HG03135 (cell line): ENCODE measurements around the gene GPR75.
"Not testable (repeated sequence)": the region's sequence is repeated elsewhere in the genome, so short reads cannot be mapped to it uniquely, and the experiment has no call there.

Experiments used
- ATAC-seq: cut with Tn5 transposase; IDR thresholded peaks from one replicate; pipeline ENCODE4 v1.9.1; 2021; ENCODE audit warnings: mild to moderate bottlenecking, moderate library complexity; ENCODE audit not compliant: unreplicated experiment

The GPR75 gene

DNA sequence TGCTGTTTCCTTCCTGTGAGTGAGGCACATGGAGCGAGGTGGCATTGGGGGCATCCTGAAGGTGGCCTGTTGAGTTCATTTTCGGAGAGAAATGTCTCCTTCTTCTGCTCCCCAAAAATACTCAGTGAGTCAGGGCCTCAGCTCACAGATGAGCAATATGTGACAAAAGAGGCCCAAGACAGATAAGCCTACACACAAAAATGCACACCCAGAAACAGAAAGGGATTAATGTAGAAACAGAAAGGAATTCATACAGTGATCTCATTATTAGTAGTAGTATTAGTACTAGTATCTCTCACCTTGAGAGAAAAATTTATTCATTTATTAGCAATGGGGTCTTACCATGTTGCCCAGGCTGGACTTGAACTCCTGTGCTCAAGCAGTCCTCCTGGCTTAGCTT, 5.1 kb downstream of the GPR75 start:
- ATAC-seq, result no peak

DNA sequence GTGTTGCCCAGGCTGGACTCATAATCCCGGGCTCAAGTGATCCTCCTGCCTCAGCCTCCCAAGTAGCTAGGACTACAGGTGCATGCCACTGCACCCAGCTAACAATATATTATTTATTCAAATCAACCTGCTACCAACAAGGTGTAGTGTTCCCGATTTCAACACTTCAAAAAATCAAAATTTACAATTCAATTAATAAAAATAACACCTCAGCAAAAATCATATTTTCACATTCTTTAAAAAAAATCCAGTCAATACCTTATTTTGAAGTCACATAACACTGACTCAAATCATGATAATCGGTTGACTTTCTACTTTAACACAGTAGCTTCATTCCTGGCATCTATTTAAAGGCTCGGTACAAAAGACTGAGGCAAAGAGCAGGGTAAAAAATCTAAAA, 7.2 kb downstream of the GPR75 start:
- ATAC-seq, result no peak

DNA sequence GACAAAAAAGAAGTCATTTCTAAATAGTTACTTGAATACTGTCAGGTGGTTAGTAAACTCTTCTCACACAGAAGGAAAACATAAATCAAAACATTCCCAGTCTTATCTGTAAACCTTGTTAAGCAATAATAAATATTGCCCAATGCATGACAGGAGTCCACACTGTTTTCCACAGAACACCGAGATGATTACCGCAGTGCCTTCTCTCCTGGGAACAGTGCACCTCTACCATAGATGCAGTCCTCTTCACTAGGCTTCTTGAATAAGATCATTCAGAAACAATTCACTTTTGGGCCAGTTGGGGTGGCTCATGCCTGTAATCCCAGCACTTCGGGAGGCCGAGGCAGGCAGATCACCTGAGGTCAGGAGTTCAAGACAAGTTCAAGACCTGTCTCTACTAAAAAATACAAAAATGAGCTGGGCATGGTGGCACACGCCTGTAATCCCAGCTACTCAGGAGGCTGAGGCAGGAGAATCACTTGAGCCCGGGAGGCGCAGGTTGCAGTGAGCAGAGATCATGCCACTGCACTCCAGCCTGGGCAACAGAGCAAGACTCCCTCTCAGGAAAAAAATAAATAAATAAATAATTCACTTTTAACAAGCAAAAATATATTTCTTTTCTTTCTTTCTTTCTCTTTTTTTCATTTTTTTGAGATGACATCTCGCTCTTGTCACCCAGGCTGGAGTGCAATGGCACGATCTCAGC, 8.6 kb downstream of the GPR75 start:
- not testable (repeated sequence) for ATAC-seq

DNA sequence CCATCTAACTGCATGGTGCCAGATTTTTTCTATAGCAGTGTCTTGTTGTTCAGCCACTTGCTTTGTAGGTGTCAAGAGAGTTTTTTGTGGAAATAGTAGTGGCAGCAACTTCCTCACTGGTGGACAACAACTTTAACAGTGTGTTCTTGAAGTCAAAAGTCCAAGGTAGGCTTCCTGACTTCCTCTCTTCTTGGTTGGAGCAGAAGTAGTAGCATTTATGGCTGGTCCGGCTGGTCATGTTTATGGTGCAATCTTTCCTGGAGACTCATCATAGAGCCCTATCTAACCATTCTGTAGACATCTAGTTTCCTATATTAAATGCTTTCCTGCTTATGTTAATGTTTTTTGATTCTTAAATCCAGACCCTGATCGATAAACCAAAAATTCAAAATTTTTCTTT, 11.7 kb downstream of the GPR75 start:
- ATAC-seq, result no peak

DNA sequence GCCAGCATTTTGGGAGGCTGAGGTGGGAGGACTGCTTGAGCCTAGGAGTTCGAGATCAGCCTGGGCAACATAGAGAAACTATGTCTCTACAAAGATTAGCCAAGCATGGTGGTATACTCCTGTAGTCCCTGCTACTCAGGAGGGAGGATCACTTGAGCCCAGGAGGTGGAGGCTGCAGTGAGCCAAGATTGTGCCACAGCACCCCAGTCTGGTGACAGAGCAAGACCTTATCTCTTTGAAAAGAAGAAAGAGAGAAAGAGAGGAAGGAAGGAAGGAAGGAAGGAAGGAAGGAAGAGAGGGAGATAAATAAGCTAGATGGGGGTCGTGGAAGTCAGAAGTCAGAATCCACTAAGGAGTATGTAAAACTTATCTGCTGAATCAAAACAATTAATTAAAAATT, 16.2 kb downstream of the GPR75 start:
- no peak for ATAC-seq

DNA sequence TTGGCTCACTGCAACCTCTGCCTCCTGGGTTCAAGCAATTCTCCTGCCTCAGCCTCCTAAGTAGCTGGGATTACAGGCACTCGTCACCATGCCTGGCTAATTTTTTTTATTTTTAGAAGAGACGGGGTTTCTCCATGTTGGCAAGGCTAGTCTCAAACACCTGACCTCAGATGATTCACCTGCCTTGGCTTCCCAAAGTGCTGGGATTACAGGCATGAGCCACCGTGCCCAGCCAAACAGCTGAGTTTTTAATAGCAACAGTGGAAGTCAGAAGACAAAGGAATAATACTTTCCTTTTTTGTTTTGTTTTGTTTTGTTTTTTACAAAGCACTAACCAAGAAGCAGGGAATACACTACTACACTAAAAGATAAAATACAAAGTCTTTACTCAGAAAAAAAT, 16.9 kb downstream of the GPR75 start:
- no peak for ATAC-seq

DNA sequence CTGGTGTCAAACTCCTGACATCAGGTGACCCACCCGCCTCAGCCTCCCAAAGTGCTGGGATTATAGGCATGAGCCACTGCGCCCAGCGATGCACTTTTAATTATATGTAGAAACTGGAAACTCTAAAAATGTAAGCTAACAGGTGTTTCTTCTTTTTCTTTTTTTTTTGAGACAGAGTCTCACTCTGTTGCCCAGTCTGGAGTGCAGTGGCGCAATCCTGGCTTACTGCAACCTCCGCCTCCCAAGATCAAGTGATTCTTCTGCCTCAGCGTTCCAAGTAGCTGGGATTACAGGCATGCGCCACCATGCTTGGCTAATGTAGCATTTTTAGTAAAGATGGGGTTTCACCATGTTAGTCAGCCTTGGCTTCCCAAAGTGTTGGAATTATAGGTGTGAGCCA, 18.1 kb downstream of the GPR75 start:
- ATAC-seq, result not testable (repeated sequence)

DNA sequence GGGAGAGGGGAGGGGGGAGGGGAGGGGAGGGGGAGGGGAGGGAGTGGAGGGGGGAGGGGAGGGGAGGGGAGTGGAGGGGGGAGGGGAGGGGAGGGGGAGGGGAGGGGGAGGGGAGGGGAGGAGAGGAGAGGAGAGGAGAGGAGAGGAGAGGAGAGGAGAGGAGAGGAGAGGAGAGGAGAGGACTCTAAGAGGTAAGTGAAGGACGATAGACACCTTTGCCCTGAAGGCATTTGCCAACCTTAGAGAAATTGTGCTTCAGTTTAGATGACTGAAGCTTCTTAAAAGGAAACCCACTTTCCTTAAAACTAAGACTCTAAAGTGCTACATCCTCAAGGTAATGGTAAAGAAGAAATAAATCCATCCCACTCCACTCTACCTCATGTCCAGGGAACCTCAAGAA, 19.2 kb downstream of the GPR75 start:
- no peak for ATAC-seq

DNA sequence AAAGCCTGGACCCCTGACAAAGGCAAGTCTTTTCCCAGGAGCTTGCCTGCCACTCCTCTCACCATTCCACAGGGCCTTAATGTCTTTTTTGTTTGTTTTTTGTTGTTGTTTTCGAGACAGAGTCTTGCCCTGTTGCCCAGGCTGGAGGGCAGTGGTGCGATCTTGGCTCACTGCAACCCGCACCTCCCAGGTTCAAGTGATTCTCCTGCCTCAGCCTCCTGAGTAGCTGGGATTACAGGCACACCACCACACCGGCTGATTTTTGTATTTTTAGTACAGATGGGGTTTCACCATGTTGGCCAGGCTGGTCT, 29.8 kb downstream of the GPR75 start:
- not testable (repeated sequence) for ATAC-seq

DNA sequence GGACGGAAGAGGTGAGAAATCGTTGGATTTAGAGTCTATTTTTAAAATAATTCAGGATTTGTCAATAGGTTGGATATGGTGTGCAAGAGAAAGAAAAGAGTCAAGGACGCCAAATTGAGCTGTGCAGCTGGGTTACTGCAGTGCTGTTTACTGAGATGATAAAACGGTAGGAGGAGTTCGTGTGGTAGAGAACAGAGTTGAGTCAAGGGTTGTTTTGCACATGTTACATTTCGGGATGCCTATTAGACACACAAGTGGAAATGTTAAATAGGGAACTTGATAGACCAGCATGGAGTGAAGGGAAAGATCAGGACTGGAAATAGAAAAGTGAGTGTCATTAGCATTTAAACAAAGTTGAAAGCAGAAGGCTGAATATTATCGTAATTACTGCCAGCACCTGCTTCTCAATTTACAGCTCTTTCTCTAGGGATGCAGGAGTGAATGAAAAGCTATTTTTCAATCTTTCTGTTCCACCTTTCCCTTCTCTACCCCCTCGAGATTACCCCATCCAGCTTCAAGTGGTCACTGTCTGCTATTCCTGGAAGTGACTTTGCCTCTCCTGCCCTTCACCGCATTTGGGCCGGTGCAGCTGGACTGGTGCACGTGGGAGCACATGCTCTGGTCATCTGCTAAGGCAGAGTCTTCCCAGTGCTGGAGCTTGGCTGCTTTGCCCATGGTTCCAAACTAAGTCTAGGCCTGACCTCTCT, 30.3 kb downstream of the GPR75 start:
- no peak for ATAC-seq

DNA sequence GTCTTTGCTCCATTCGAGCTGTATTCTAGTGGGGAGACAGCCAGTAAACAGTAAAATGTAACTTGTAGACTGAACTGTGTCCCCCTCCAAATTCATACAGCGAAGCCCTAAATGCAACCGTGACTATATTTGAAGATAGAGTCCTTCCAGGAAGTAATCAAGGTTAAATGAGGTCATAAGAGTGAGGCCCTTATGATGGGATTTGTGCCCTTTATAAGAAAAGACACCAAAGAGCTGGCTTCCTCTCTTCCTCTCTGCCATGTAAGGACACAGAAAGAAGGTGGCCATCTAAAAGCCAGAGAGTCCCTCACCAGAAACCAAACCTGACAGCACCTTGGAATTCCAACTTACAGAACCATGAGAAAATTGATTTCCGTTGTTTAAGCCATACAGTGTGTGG, 31.4 kb downstream of the GPR75 start:
- ATAC-seq, result no peak

DNA sequence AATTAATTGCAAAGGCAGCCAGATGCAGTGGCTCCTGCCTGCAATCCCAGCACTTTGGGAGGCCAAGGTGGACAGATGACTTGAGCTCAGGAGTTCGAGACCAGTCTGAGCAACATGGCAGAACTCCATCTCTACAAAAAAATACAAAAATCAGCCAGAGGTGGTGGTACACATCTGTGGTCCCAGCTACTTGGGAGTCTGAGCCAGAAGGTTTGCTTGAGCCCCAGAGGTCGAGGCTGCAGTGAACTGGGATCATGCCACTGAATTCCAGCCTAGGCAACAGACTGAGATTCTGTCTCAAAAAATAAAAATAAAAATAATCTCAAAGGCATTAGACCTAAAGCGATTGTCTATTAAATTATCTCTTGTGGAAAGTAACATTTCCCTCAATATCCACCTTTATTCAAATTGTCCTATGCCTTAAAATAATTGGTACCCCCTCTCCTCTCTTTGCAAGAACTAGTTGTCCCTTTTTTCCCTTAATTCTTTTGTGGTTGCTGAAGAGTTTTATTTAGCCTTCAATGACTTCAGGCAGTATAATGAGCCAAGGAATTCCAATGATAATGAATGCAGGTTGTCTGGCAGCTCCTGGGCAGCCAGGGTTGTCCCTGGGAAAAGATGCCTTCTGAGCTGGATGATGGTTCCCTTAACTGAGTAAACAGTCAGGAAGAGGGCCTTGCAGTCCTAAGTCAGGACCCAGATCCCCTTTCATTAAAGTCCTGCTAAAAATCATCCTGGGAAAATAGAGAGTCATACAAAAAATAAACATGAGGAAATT, 32.2 kb downstream of the GPR75 start:
- ATAC-seq, result no peak

DNA sequence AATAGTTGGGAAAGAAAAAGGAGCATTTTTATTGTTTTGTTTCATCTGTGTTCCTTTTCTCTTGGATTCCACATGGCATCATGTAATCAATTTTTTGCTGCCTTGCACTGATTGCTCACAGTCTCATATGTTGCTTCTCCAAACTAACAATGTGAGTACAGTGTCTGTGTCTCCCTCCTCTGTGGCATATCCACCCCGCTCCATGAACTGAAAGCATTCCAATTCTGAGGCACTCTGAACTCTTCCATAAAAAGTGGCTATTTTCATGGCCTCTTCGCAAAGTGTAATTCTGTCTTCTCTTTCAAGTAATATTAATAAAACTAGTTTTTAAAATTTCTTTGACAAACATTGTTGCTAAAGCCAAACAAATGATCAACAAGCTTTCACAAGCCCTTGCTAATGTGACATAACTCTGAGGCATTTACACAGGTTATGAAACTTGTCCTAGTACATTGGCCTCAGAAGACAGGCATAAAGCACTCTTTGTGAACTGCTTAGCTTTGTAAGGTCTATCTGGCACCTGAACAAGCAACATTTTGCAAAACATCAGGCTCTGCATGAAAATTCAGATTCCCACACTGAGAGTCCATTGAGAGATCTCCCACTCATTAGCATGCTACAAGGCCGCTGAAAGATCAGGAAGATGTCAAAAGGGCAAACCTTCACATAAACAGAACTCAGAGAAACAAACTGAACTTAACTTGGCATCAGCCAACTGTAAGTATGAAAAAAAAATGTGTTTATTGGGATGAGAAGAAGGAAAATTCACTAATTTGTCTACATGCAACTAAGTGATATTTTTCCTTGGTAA, 33.0 kb downstream of the GPR75 start:
- no peak for ATAC-seq

DNA sequence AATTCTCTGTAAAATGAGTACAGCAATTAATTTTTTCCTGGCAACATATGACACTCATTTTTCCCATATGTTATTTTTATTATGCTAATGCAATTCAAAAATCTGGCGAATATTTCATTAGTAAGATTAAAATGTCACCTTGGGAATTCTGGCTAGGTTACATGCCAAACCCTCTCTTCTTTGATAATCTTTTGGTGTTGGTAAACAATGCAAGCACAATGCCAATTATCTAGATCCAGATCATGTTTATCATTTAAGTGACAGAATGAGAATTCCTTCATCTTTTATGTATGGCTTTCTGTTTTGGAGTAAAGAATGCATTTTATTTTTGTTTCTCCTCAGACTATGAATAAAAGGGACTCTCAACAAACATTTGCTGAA, 33.7 kb downstream of the GPR75 start:
- ATAC-seq, result no peak

DNA sequence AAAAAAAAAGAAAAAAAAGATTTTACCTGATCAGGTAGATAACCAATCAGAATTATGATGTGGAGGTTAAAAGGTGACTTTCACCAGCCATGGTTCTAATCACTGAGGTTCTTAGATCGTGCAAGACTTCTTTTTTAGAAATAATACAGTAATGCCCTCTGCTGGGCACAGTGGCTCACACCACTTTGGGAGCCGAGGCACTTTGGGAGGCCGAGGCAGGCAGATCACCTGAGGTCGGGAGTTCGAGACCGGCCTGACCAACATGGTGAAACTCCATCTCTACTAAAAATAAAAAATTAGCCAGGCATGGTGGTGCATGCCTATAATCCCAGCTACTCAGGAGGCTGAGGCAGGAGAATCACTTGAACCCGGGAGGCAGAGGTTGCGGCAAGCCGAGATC, 36.1 kb downstream of the GPR75 start:
- not testable (repeated sequence) for ATAC-seq

DNA sequence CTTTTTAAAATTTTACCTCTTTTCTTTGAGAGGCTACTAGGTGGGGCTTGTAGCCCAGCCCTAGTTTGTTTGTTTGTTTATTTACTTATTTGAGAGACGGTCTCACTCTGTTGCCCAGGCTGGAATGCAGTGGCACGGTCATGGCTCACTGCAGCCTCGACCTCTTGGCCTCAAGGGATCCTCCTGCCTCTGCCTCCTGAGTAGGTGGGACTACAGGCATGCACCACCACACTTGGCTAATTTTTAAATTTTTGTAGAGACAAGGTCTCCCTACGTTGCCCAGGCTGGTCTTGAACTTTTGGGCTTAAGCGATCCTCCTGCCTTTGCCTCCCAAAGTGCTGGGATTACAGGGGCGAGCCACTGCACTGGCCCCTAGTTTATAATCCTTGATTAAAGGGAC, 38.0 kb downstream of the GPR75 start:
- no peak for ATAC-seq

DNA sequence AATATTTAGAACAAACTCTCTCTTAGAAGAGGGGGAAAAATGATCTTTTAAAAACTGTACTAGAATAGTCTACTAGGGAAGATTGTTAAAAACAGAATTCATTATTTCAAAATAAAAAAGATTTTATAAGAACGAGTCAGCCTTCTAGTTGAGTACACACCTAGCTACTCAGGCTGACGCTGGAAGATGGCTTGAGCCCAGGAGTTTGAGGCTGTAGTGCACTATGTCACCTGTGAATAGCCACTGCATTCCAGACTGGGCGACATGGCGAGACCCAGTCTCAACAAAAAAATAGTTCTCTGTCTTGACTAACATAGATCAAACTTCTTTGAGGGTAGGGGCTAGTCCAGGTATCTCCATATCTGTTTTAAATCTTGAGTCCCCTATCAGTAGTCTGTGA, 39.1 kb downstream of the GPR75 start:
- no peak for ATAC-seq

DNA sequence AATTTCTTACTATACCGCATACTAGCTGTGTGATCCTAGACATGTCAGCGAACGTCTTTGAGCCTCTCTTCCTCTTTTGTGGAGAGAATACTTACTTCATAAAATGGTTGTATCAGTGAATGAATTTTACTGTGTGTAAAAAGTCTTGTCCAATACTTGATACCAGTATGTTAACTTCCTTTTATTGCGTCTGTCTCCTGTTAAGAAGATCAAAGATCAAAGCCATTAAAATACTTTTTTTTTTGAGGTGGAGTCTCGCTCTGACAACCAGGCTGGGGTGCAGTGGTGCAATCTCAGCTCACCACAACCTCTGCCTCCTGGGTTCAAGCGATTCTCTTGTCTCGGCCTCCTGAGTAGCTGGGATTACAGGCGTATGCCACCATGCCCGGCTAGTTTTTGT, 39.7 kb downstream of the GPR75 start:
- ATAC-seq, result no peak

DNA sequence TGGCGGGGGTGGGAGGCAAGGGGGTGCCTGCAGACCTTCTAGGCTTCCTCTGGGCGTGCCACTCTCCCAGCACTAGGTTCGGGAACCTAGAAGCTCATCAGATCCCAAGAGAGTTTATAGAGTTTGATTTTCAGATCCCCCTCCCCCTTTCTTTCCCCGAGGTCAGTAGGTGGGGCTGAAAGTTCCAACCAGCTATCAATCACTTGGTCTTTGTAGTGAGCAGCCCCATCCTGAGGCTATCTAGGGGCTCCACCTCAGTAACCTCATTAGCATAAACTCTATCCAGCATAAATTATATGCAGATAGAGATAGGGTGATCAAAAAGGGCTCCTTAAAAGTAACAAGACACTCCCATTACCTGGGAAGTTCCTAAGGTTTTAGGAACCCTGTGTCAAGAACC, 40.1 kb downstream of the GPR75 start:
- ATAC-seq, result no peak

DNA sequence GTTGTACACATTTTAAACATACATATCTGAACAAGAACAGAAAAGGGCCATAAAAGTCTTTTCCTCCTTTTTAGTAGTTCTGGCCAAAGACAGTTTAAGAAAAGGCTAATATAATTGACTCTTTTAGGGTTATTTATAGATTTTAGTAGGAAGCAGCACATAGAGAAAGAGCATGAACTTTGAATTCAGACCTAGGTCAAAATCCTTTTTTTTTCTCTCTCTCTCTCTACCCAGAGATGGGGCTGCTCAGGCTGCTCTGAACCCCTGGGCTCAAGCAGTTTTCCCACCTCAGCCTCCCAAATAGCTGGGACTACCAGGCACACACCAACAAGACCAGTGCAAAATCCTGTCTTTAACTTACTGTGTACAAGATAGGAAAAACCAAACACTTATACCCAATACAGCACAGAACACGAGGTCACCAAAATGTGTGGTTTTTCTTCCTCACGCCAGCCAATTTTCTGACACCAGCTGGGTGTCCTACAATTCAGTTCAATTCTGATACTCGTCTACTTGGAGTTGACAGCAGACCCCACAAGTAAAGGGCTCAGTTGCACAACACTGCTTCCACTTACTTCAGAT, 40.8 kb downstream of the GPR75 start:
- no peak for ATAC-seq

DNA sequence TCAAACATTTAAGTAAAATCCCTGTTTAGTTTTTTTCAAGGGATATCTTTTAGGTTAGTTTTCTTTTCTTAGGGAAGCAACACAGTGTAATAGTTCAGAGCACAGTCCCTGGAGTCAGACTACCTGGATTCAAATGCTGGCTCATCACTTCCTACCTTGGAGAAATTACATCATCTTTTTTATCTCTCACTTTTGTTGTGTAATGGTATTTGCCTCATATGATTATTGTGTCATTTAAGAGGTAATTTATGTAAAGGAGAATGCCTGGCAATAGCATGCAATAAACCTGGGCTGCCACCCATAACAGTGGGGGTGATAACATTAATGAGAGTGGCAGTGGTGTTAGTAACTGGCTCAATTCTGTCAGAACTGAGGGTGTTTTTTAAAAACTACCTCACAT, 46.6 kb downstream of the GPR75 start:
- no peak for ATAC-seq
